ENCODE data around the gene SLC6A12. TPM values are rescaled to one million over a fixed set of nuclear protein-coding genes. Genes with fewer than 3 reads are reported as not detected.

The SLC6A12 gene
- total RNA-seq, 1 donor = not detected

GRCh38 chr12:177336-177979, 36.5 kb downstream of the SLC6A12 start:
- DNase-seq (ENCODE audit: low read depth) = no peak
- no peak overlapping the region for H3K4me3 ChIP-seq (ENCODE audit: low read depth, low read length)
- TF ChIP-seq CTCF (IDR thresholded peaks at IDR 0.05; ENCODE audit: insufficient read depth, low read depth, low read length) = no peak

- no peak for TF ChIP-seq CTCF (IDR thresholded peaks at IDR 0.05; ENCODE audit: insufficient read depth, low read depth, low read length)
- peak; percentile 56 for DNase-seq (ENCODE audit: low read depth)
- no peak overlapping the region for H3K4me3 ChIP-seq (ENCODE audit: low read depth, low read length)
These were observed 37.4 kb downstream of the SLC6A12 start for GRCh38 chr12:176321-177181.

- no peak overlapping the region for H3K4me3 ChIP-seq (ENCODE audit: low read depth, low read length)
- no peak for TF ChIP-seq CTCF (IDR thresholded peaks at IDR 0.05; ENCODE audit: insufficient read depth, low read depth, low read length)
- DNase-seq (ENCODE audit: low read depth) = no peak
These were observed 38.2 kb downstream of the SLC6A12 start for GRCh38 chr12:175759-176158.

- no peak overlapping the region for H3K4me3 ChIP-seq (ENCODE audit: low read depth, low read length)
- no peak for DNase-seq (ENCODE audit: low read depth)
- no peak for TF ChIP-seq CTCF (IDR thresholded peaks at IDR 0.05; ENCODE audit: insufficient read depth, low read depth, low read length)
These were observed 38.7 kb downstream of the SLC6A12 start for GRCh38 chr12:175250-175649.

- DNase-seq (ENCODE audit: low read depth) = no peak
- no peak for TF ChIP-seq CTCF (IDR thresholded peaks at IDR 0.05; ENCODE audit: insufficient read depth, low read depth, low read length)
- H3K4me3 ChIP-seq (ENCODE audit: low read depth, low read length) = no peak overlapping the region
These were observed 39.4 kb downstream of the SLC6A12 start for GRCh38 chr12:174596-174995.

- TF ChIP-seq CTCF (IDR thresholded peaks at IDR 0.05; ENCODE audit: insufficient read depth, low read depth, low read length) = no peak
- H3K4me3 ChIP-seq (ENCODE audit: low read depth, low read length) = no peak overlapping the region
- no peak for DNase-seq (ENCODE audit: low read depth)
These were observed 39.8 kb downstream of the SLC6A12 start for GRCh38 chr12:174124-174523.

Data from fibroblast of villous mesenchyme (primary cell).